Measurements from ENCODE around the gene TMCC3. TPM values are rescaled to one million over a fixed set of nuclear protein-coding genes. Genes with fewer than 3 reads are reported as not detected.
"Not testable (repeated sequence)": the region's sequence is repeated elsewhere in the genome, so short reads cannot be mapped to it uniquely, and the experiment has no call there.

The TMCC3 gene
- total RNA-seq, 1 experiment from 2014 or later = 2.9 TPM

- DNase-seq (ENCODE audit: low spot score) = peak; percentile 90
These were observed 78.8 kb downstream of the TMCC3 start for GRCh38 chr12:94571556-94571955.

GRCh38 chr12:94570161-94570560, 80.2 kb downstream of the TMCC3 start:
- DNase-seq (ENCODE audit: low spot score) = no peak

- DNase-seq (ENCODE audit: low spot score) = no peak
These were observed 82.6 kb downstream of the TMCC3 start for GRCh38 chr12:94567761-94568160.

- DNase-seq (ENCODE audit: low spot score) = no peak
These were observed 84.0 kb downstream of the TMCC3 start for GRCh38 chr12:94566345-94566744.

DNA sequence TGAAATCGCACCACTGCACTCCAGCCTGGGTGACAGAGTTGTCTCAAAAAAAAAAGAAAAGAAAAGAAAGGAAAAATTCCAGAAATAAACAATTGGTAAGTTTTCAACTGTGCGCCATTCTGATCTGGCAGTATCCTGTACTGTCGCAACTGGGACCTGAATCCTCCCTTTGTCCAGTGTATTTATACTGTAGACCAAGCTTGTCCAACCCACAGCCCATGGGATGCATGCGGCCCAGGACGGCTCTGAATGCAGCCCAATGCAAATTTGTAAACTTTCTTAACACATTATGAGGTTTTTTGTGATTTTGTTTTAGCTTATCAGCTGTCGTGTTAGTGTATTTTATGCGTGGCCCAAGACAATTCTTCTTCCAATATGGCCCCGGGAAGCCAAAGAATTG, 84.7 kb downstream of the TMCC3 start:
- no peak for DNase-seq (ENCODE audit: low spot score)

- no peak for DNase-seq (ENCODE audit: low spot score)
These were observed 87.1 kb downstream of the TMCC3 start for GRCh38 chr12:94563286-94563685.

GRCh38 chr12:94561943-94562411, 88.4 kb downstream of the TMCC3 start:
- no peak for DNase-seq (ENCODE audit: low spot score)

DNA sequence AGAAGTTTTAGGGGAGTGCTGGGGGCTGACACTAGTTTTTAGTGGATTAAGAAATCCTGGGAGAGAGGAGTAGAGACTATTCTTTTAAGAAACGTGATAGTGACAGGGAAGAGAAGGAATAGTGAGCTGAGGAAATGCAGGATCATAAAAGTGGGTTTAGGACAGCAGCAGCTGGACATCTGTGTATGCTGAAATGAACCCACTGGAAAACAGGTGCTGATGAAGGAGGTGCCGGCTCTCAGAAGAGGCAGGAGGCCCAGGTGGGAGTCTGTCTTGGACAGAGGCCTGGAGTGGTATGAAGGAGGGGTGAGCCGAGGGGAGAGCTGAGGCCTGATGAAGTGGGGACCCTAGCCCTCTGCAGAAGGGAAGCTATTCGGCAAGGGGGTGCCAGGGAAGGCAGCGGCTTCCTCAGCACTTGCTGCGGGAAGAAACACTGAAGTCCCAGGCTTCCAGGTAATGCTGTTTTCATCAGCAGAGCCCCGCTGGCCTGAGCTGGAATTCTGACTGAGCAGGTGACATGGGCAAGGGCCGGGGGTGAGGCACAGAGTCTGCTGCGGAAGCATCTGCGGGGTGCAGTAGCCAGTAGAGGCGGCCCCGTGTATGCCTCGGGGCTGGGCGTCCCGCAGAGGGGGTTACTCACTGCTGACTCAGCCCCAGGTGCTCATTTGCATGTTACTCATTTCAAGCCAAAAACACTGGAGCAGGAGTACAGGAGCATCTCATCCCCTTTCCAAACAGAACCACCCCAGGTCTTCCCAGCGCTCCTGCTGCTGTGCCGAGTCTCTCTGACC, 89.7 kb downstream of the TMCC3 start:
- no peak for DNase-seq (ENCODE audit: low spot score)

GRCh38 chr12:94558612-94559011, 91.7 kb downstream of the TMCC3 start:
- no peak for DNase-seq (ENCODE audit: low spot score)

DNA sequence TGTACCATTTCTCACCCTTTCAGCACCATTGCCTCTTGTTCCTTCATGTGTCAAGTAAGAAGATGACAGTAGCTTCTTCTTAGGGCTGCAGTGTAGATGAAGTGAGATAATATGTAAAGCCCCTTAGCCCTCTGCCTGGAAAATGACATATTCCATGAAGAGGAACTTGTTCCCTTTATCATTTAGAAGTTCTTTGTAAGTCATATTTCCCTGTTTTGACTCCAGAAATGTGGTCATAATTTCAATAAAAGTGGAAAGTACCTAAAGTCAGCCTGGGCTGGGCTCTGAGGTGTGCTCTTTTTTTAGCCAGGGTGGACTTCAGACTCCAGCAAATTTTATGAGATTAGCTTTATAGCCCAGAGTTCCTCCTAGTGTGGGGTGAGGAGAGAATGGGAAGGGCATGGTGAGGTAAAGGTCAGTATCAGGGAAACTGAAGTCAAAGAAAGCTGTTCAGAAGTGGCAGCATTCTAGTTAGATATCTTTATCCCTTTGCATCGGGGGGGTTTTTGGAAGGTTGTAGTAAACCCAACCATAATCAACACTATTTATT, 92.5 kb downstream of the TMCC3 start:
- DNase-seq (ENCODE audit: low spot score) = peak; percentile 46

DNA sequence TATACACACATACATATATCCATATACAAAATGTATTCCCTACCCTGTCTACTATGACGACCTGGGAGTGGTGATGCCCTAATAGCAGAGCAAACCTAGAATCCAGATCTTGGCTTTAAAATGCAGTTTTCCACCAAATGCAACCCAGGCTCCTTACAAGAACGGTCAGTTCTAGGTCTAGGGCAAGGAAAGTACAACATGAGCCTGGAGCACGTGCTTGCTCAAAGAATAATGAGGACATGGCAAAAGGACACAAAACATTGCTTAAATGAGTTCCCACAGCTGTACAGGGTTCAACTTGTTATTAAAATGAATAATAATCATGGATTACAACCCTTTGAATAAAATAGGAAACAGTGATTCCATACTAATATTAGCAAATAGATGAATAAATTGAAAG, 94.7 kb downstream of the TMCC3 start:
- DNase-seq (ENCODE audit: low spot score) = no peak

DNA sequence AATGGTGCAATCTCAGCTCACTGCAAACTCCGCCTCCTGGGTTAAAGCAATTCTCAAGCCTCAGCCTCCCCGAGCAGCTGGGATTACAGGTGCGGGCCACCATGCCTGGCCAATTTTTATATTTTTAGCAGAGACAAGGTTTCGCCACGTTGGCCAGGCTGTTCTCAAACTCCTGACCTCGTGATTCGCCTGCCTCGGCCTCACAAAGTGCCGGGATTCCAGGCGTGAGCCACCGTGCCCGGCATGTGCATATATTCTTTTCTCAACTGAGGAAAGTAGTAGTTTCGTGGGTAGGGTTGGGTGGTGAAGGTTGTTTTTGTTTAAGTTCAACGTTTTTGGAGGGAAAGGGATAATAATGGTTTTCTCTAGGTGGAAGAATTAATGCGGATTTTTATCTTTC, 96.5 kb downstream of the TMCC3 start:
- no peak for DNase-seq (ENCODE audit: low spot score)

GRCh38 chr12:94553130-94553519, 97.2 kb downstream of the TMCC3 start:
- no peak for DNase-seq (ENCODE audit: low spot score)

DNA sequence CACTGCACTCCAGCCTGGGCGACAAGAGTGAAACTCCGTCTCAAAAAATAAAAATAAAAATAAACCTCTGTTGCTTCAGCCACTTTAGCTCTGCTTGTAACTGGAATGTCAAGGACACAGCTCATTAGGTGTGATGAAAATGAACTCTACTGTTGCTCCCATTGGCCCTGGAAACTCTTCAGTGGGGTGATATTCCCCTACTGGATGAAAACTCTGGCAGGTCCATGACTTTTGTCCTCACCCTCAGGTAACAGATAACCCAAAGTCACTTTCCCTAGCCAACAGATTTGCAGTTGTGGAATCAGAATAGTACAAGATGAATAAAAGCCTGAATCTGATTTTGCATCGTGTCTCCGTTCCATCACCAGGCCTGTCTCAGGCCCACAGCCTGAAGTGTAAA, 98.5 kb downstream of the TMCC3 start:
- DNase-seq (ENCODE audit: low spot score) = no peak

DNA sequence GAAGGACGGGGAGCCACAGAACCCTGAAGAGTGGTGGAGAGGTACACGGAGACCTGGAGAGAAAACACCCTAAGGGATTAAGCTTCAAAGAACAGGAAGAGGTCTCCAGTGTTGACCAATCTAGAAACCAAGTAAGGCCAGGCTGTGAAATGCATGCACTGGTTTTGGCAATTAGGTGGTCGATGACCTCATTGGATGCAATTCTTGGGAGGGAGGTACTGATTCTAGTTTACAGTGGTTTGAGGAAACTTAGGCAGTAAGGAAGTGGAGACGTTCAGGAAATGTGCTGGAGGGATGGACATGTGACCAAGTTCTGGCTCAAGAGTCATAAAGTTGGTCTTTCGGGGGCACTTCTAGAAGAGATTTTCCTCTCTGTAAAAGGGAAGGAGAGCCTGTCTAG, 99.4 kb downstream of the TMCC3 start:
- DNase-seq (ENCODE audit: low spot score) = no peak

- DNase-seq (ENCODE audit: low spot score) = not testable (repeated sequence)
These were observed 101.5 kb downstream of the TMCC3 start for GRCh38 chr12:94548833-94549232.

GRCh38 chr12:94545935-94546771, 104.2 kb downstream of the TMCC3 start:
- DNase-seq (ENCODE audit: low spot score) = peak; percentile 82

GRCh38 chr12:94544355-94544754, 106.0 kb downstream of the TMCC3 start:
- no peak for DNase-seq (ENCODE audit: low spot score)

DNA sequence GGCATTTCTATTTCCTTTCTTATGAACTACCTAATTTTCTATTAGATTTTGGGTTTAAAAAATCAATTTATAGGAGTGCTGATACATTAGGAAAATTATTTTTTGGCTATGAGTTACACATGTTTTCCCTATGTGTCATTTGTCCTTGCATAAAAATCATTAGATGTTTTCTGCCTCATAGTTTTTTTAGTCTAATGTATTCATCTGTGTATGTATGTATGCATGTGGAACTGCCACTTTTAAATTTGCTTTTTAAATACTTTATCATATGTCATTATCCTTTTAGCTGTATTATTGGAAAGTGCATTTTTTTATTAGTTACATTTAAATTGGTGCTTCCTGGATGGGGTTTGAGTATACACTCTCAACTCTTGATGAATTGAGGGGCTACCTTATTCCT, 112.0 kb downstream of the TMCC3 start:
- no peak for DNase-seq (ENCODE audit: low spot score)

DNA sequence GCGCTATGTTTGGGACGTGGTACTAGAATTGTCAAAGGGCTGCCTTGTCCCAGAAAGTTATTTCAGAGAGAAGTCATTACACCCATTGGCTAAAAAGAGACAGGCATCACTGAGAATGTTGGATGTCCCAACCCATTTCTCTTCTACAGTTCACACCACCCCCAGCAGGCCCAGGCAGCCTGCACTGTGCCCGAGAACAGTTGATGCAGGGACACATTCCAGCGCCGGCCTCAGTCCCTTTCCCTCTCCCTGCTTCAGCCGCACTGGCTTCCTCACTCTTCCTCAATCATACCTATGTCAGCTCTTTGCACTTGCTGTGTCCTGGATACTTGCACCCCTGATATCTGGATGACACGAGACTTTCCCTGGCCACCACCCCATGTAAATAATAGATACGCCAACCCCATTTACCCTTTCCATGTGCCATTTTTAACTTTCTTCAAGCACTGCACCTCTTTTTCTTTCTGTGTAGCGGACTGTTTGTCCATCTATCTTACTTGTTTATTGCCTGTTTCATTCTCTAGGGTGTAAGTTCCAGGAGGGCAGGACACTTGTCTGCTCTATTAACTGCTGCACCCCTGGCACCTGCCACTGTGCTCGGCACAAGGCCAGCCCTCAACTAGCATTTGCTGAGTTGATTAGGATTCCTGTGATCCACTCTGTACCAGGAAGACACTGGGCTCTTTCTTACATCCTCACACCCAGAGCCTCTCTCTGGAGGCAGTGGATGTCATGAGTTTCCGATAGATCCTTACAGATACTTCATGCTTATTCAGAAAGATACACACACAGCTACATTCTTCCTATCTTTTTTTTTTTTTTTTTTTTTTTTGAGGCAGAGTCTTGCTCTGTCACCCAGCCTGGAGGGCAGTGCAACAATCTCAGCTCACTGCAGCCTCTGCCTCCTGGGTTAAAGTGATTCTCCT, 114.1 kb downstream of the TMCC3 start:
- DNase-seq (ENCODE audit: low spot score) = no peak

DNA sequence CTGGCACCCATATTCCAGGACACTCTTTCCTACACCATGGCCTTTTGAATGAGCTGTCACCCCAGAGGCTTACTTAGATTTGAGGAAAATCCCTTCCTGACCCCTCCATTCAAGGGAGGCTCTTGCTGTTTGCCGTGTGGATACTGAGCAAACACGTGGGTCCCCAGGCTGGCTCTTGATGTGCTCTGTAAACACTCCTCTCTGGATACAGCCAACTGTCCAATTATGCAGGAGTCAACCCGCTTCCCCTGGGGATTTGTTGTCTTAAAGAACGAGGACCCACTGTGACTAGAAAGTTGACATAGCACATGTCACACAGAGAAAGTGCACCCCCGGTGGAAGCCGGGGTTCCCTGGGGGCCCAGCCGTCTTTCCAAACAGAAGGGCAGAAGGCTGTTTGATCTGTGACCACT, 114.8 kb downstream of the TMCC3 start:
- no peak for DNase-seq (ENCODE audit: low spot score)

Data from HT-29 (cell line).